ENCODE results near the gene PIP5KL1. TPM values are rescaled to one million over a fixed set of nuclear protein-coding genes. Genes with fewer than 3 reads are reported as not detected.

PIP5KL1 gene
- total RNA-seq, 6 donors from 2014 or later, result 4.1 to 38.8 (median 10.0) TPM

GRCh38 chr9:127917603-127918002 lies 13.0 kb downstream of the PIP5KL1 start:
- peaks cover 57 to 80% (median 66%) of the 10 kb centered on the region in 4 donors for H3K4me1 ChIP-seq
- H3K27me3 ChIP-seq, result no peaks in the 10 kb centered on the region
- WGBS, 2 donors, result 62 to 63% methylated on average over 6 of the region's 6 CpGs
- H3K27ac ChIP-seq, result peak overlapping the region; percentile 31 to 78 (median 66)
- DNase-seq, result no peak
- no peaks in the 10 kb centered on the region for H3K9me3 ChIP-seq
- H3K4me3 ChIP-seq, result no peak overlapping the region
- H3K36me3 ChIP-seq, result peaks cover 0 to 15% (median under 1%) of the 10 kb centered on the region in 4 donors
- TF ChIP-seq POLR2A (IDR thresholded peaks at IDR 0.05), result no peak
- TF ChIP-seq POLR2AphosphoS5 (IDR thresholded peaks at IDR 0.05), result no peak
- TF ChIP-seq EP300 (IDR thresholded peaks at IDR 0.05), result no peak
- TF ChIP-seq, protein P1, sequence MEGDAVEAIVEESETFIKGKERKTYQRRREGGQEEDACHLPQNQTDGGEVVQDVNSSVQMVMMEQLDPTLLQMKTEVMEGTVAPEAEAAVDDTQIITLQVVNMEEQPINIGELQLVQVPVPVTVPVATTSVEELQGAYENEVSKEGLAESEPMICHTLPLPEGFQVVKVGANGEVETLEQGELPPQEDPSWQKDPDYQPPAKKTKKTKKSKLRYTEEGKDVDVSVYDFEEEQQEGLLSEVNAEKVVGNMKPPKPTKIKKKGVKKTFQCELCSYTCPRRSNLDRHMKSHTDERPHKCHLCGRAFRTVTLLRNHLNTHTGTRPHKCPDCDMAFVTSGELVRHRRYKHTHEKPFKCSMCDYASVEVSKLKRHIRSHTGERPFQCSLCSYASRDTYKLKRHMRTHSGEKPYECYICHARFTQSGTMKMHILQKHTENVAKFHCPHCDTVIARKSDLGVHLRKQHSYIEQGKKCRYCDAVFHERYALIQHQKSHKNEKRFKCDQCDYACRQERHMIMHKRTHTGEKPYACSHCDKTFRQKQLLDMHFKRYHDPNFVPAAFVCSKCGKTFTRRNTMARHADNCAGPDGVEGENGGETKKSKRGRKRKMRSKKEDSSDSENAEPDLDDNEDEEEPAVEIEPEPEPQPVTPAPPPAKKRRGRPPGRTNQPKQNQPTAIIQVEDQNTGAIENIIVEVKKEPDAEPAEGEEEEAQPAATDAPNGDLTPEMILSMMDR (IDR thresholded peaks at IDR 0.05), result no peak
- no peak for ATAC-seq (ENCODE audit: low FRiP score in 2 of 2)

DNA sequence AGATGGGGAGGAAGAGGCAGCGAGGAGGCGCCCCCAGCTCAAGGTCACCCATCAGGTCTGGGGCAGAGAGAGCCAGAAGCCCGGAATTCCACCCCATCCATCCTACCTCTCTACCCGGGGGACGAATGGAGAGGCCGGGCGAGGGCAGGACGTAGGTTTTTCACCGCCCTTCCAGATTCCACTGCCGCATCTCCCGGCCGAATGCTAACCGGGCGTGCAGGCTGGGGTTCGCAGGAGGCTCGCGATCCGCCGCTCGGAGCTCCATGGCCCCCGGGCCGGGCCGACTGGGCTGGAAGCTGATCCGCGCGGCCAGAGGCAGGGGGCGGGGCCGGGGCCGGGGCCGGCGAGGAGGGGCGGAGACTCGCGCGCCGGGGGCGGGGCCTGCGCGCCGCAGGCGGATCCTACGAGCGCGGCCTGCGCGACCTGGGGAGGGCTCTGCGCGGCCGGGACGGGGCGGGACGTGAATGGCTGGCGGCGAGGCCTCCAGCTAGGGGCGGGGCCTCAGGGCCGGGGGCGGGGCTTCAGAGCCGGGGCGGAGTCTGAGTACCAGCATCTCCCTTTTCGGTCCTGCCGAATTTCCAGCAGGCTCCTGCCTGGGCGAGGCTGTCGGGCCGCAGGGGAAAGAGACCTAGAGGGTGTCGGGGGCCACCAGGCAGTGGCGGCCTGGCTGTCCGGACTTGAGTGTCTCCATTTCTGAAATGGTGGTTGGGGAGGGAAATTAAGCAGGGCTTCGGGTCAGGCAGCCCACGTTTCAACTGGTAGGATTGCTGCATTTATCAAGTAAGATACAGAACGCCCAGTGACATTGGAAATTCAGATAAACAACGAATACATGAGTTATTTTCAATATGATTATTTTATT lies 13.6 kb downstream of the PIP5KL1 start, which contains the start of gene ST6GALNAC4:
ST6GALNAC4 (minus strand) TSS at position 322 of the 862 bp plus-strand sequence. CDS start 622 bp downstream, outside the sequence.
- Histone ChIP-seq H3K4me3 (peak within 1 kb of the TSS; percentile 54 to 90 (median 73)), H3K36me3 (peaks cover 3 to 21% (median 7%) of the 10 kb centered on the region in 4 donors), H3K27me3 (no peaks in the 10 kb centered on the region), H3K4me1 (peaks cover 63 to 85% (median 71%) of the 10 kb centered on the region in 4 donors), H3K9me3 (no peaks in the 10 kb centered on the region), H3K27ac (peak within 1 kb of the TSS; percentile 45 to 87 (median 74))
- peak; percentile 92 to 94 for ATAC-seq (ENCODE audit: low FRiP score in 2 of 2)
- peak; percentile 97 to 100 for DNase-seq
- TF ChIP-seq POLR2AphosphoS5 (IDR thresholded peaks at IDR 0.05) (peak; percentile 24 to 61), EP300 (IDR thresholded peaks at IDR 0.05) (no peak), POLR2A (IDR thresholded peaks at IDR 0.05) (peak in 1 of 4 donors; percentile 74)
- 4 to 11% methylated on average over 13 to 31 of the region's 71 CpGs for WGBS, 2 donors

DNA sequence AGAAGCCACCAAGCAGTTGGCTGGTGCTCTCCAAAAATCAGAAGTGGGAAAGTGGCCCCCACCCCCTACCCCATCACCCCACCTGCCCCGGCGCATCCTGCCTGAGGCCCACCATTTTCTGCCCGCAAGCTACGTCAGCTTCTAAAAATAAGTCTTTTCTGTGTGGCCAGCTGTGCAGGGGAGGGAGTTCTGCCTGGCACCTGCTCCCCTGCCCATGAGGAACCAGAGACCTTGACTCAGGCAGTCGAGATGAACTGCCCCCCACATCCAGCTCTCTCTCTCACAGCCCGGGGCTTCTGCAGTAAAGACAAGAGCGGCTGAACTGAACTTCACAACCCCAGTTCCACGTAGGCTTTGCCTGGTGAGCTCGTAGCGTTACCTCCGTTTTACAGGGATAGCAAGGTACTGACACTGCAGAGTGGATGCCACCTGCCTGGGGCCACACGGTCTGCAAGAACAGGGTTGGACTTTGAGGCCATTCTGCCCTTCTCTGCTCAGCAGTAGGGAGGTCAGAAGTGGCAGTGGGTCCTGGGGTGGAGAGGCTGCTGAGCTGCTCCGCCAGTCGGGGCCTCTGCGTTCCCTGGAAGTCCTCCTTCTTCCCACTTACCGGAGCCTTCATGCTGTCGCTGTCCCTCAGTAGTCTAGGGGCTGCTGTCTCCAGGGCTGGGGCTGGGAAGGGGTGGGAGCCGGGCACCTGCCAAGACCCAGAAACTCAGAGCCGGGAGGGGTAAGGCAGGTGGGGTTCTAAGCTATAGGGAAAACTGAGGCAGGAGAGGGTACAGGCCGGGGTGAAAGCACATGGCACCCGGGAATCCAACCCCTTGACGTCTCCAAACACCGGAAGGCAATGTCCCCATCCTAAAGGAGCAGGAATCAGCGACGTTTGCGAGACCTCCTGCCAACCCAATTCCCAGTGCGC lies 14.5 kb downstream of the PIP5KL1 start:
- 28 to 38% methylated on average over 20 to 27 of the region's 27 CpGs for WGBS, 2 donors
- Histone ChIP-seq H3K27me3 (no peaks in the 10 kb centered on the region), H3K4me1 (peaks cover 57 to 84% (median 67%) of the 10 kb centered on the region in 4 donors), H3K4me3 (peak overlapping the region; percentile 54 to 90 (median 73)), H3K36me3 (peaks cover 6 to 28% (median 11%) of the 10 kb centered on the region in 4 donors), H3K27ac (peak overlapping the region; percentile 45 to 87 (median 74)), H3K9me3 (no peaks in the 10 kb centered on the region)
- ATAC-seq (ENCODE audit: low FRiP score in 2 of 2) (no peak), DNase-seq (no peak)
- TF ChIP-seq POLR2A (IDR thresholded peaks at IDR 0.05), result no peak
- TF ChIP-seq, protein P1 (IDR thresholded peaks at IDR 0.05), result no peak
- TF ChIP-seq POLR2AphosphoS5 (IDR thresholded peaks at IDR 0.05), result no peak
- TF ChIP-seq EP300 (IDR thresholded peaks at IDR 0.05), result no peak

GRCh38 chr9:127915325-127915752 lies 15.2 kb downstream of the PIP5KL1 start:
- ATAC-seq (ENCODE audit: low FRiP score in 2 of 2), result no peak
- 47 to 62% methylated on average over 2 of the region's 5 CpGs for WGBS, 2 donors
- H3K27ac ChIP-seq, result peak overlapping the region; percentile 45 to 87 (median 74)
- H3K36me3 ChIP-seq, result peaks cover 6 to 30% (median 11%) of the 10 kb centered on the region in 4 donors
- H3K27me3 ChIP-seq, result no peaks in the 10 kb centered on the region
- H3K9me3 ChIP-seq, result no peaks in the 10 kb centered on the region
- peak overlapping the region in 3 of 4 donors; percentile 54 to 90 (median 83) for H3K4me3 ChIP-seq
- no peak for TF ChIP-seq POLR2A (IDR thresholded peaks at IDR 0.05)
- TF ChIP-seq EP300 (IDR thresholded peaks at IDR 0.05), result no peak
- TF ChIP-seq, protein P1 (IDR thresholded peaks at IDR 0.05), result no peak
- TF ChIP-seq POLR2AphosphoS5 (IDR thresholded peaks at IDR 0.05), result no peak
- H3K4me1 ChIP-seq, result peaks cover 62 to 85% (median 74%) of the 10 kb centered on the region in 4 donors
- DNase-seq, result no peak
